SK-N-SH (cell line): ENCODE measurements around the gene BRI3.

Experiments used
- CTCF ChIP-seq: fragments of 200-600 bp; sonication (generic); IDR thresholded peaks from 2 replicates; pipeline ENCODE4 v1.6.1; 2017; ENCODE audit warnings: antibody characterized with exemption, mild to moderate bottlenecking, moderate library complexity
- GATA2 ChIP-seq: sonication (generic); formaldehyde crosslinking; IDR thresholded peaks from 2 replicates; pipeline ENCODE4 v1.5.0; 2020; ENCODE audit warnings: mild to moderate bottlenecking, missing genetic modification reagents
- RAD21 ChIP-seq: IDR thresholded peaks from 2 replicates; pipeline ENCODE4 v1.6.1; 2012; ENCODE audit warnings: mild to moderate bottlenecking, low read length
- SMC3 ChIP-seq: IDR thresholded peaks from 2 replicates; pipeline ENCODE4 v1.6.1; 2012; ENCODE audit warnings: low read depth, low read length, improper control_type of control experiment

- TF ChIP-seq RAD21 = no peak
- TF ChIP-seq CTCF = no peak
- no peak for TF ChIP-seq SMC3
- no peak for TF ChIP-seq GATA2
Observed at GRCh38 chr7:98252425-98253054, 28.9 kb upstream of the BRI3 start.
